ENCODE results near the gene LENG9. TPM values are rescaled to one million over a fixed set of nuclear protein-coding genes. Genes with fewer than 3 reads are reported as not detected.
"Not testable (repeated sequence)": the region's sequence is repeated elsewhere in the genome, so short reads cannot be mapped to it uniquely, and the experiment has no call there.

Gene LENG9
- 7.2 TPM for total RNA-seq
- long read RNA-seq = 0 reads

DNA sequence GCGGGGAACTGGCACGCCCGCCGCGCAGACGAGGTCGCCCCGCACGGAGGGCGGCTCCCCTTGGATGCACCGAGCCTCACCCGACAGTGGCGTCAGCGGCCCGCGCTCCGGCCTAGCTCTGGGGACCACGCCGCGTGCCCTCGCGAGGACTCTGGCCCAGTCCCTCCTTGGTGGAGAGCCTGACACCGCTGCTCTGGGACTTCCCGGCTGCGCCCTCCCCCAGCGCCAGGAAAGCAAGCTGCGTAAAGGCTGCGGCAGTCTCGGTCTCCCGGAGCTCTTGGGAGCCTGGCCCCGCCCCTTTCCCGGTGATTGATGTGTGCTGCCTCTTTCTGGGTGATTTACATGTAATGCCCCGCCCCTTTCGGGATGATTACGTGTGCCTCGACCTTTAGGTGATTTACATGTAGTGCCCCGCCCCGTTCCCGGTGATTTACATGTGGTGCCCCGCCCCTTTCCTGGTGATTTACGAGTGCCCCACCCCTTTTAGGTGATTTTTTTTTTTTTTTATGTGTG is at the start of gene LENG9:
Gene LENG9 (minus strand): TSS at position 248 of the 513 bp plus-strand sequence. CDS start 252 bp downstream, outside the sequence.
- Histone ChIP-seq H3K4me1 (peaks cover 18% of the 10 kb centered on the region), H3K4me3 (peak within 1 kb of the TSS; percentile 71), H3K27ac (peak within 1 kb of the TSS; percentile 98), H3K36me3 (peaks cover 34% of the 10 kb centered on the region), H3K27me3 (peaks cover under 1% of the 10 kb centered on the region), H3K9me3 (no peaks in the 10 kb centered on the region)
- peak; percentile 99 for DNase-seq
- TF ChIP-seq, protein P1, sequence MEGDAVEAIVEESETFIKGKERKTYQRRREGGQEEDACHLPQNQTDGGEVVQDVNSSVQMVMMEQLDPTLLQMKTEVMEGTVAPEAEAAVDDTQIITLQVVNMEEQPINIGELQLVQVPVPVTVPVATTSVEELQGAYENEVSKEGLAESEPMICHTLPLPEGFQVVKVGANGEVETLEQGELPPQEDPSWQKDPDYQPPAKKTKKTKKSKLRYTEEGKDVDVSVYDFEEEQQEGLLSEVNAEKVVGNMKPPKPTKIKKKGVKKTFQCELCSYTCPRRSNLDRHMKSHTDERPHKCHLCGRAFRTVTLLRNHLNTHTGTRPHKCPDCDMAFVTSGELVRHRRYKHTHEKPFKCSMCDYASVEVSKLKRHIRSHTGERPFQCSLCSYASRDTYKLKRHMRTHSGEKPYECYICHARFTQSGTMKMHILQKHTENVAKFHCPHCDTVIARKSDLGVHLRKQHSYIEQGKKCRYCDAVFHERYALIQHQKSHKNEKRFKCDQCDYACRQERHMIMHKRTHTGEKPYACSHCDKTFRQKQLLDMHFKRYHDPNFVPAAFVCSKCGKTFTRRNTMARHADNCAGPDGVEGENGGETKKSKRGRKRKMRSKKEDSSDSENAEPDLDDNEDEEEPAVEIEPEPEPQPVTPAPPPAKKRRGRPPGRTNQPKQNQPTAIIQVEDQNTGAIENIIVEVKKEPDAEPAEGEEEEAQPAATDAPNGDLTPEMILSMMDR (IDR thresholded peaks at IDR 0.05) = no peak
- ATAC-seq = peak; percentile 80
- intact Hi-C loops (cut with DNase I) = no loop called here

DNA sequence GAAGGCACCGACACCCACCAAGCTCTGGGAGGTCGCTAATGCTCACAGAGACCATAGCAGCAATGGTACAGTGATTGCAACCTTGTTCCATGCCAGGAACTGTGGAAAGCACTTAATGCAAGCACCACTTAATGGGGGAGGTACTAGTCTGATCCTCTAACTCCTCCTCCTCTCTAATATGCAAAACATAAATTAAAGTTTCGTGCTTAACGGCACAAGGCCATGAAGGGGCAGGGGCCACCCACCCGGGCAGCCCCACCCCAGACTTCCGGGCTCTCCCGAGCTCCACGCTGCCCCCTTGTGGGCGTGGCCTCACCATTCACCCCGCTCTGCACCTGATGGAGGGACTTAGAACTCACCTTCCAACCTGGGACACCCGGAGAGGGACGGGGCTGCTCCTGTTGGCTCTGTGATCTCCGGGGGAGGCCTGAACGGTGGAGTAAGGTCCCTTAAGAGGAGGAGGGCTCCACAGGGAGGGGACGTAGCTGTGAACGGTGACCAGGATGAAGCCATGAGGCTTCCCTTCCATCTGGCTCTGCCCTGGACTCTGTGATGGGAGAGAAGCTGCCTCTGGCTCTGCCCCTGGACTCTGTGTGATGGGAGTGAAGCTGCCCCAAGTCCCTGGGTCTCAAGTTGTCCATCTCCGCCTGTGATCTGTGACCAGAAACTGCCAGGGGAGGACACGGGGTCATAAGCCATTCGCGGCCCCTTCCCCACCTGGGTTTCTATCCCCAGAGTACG is 45.8 kb upstream of the LENG9 start:
- H3K9me3 ChIP-seq; DNase-seq; H3K36me3 ChIP-seq; H3K4me3 ChIP-seq; intact Hi-C loops (cut with DNase I); H3K27me3 ChIP-seq; H3K4me1 ChIP-seq; H3K27ac ChIP-seq: not testable (repeated sequence)
- ATAC-seq = peak; percentile 63

DNA sequence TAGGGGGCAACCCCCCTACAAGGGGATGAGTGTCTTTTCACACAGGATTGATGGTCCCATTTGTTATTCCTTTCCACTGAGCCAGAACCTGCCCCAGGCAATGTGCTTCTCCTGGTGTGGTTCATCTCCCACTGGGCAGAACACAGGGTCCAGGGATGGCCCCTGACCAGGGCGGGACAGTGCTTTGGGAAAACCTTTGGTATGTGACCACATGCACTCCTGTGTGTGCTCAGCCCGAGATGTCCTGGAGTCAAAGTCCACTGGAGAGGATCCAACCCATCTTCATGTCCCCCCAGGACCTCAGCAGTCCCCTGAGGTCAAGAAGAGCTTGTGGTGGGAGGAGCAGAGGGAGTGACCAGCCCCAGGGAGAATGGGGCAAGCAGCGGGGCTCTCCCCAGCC is 44.9 kb upstream of the LENG9 start:
- H3K4me3 ChIP-seq; DNase-seq; intact Hi-C loops (cut with DNase I); H3K36me3 ChIP-seq; H3K9me3 ChIP-seq; H3K27me3 ChIP-seq; H3K27ac ChIP-seq; H3K4me1 ChIP-seq: not testable (repeated sequence)
- ATAC-seq = peak; percentile 33

DNA sequence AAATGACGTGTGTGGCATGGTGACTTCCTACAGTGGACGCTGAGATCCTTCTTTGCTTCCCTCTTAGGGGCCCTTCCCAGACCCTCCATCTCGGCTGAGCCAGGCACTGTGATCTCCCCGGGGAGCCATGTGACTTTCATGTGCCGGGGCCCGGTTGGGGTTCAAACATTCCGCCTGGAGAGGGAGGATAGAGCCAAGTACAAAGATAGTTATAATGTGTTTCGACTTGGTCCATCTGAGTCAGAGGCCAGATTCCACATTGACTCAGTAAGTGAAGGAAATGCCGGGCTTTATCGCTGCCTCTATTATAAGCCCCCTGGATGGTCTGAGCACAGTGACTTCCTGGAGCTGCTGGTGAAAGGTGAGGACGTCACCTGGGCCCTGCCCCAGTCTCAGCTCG is 44.2 kb upstream of the LENG9 start:
- intact Hi-C loops (cut with DNase I) = no loop called here
- TF ChIP-seq, protein P1 (IDR thresholded peaks at IDR 0.05) = no peak
- Histone ChIP-seq H3K36me3 (no peaks in the 10 kb centered on the region), H3K27me3 (peaks cover 4% of the 10 kb centered on the region), H3K4me3 (no peak overlapping the region), H3K4me1 (no peaks in the 10 kb centered on the region), H3K9me3 (no peaks in the 10 kb centered on the region), H3K27ac (no peak overlapping the region)
- DNase-seq (no peak), ATAC-seq (no peak)

DNA sequence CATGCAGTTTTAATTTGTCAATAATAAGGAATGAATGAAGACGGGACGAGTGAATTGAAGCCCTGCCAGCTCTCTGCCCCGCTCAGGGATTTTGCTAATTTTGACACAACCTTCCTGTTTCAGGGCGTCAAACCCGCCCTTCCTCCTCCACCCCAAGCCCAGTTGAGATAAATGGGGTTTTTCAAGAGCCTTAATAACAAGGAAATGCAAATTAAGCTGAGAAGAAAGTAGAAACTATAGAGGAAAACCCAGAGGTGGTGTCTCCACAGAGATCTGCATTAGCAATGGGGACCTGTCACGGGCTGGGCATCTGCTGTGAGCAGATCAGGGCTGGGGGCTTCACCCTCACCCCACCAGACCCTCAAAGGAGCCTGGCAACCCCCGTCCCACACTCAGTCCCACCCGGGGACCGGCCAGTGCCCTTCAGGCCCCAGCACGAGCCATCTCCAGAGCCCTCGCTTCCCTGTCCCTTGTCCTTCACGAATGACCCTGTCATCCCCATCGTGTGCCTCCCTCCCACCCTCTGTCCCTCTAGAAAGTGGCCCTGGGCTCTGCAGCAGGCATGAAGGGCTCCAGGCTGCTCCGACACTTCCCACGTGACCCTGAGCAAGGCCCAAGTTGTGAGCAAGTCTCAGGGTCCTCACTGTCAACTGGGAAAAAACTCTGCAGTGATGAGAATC is 43.6 kb upstream of the LENG9 start:
- DNase-seq; H3K9me3 ChIP-seq; H3K27me3 ChIP-seq; H3K4me1 ChIP-seq; H3K4me3 ChIP-seq; intact Hi-C loops (cut with DNase I); H3K36me3 ChIP-seq; H3K27ac ChIP-seq: not testable (repeated sequence)
- peak; percentile 33 for ATAC-seq

DNA sequence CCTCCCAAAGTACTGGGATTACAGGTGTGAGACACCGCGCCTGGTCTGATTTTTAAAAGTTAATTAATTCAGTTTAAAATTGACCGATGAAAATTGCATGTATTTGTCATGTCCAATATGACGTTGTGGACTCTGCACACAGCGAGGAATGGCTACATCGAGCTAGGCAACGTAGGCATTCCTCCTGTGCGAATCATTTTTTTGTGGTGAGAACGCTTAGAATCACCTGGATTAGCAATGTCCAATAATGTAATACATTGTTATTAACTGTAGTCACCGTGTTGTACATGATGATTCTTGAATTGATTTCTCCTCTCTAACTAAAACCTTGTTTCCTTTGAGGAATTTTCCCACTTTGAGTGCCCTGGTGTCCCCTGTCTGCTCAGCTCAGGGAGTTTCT is 42.5 kb upstream of the LENG9 start:
- TF ChIP-seq, protein P1 (IDR thresholded peaks at IDR 0.05) = no peak
- H3K4me3 ChIP-seq = no peak overlapping the region
- intact Hi-C loops (cut with DNase I) = no loop called here
- peaks cover 9% of the 10 kb centered on the region for H3K27me3 ChIP-seq
- ATAC-seq (no peak), DNase-seq (no peak)
- H3K27ac ChIP-seq = no peak overlapping the region
- H3K36me3 ChIP-seq = no peaks in the 10 kb centered on the region
- H3K4me1 ChIP-seq = no peaks in the 10 kb centered on the region
- no peaks in the 10 kb centered on the region for H3K9me3 ChIP-seq

DNA sequence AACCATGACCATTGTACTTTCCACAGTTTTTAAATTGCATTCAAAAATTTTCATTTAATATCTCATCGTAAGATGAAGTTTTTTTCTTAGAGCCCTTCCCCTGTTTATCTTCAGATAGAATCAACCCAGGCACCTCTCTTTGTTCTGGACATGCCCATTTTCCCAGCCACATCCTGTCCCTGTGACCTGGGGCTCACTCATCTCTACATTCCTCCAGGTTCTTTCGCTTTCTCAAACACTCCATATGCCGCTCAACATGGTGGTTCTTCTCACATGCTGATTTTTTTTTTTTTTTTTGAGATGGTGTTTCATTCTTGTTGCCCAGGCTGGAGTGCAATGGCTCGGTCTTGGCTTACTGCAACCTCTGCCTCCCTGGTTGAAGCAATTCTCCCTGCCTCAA is 42.0 kb upstream of the LENG9 start:
- intact Hi-C loops (cut with DNase I); ATAC-seq: not testable (repeated sequence)

More for the DNA sequence above, 42.0 kb upstream of the LENG9 start:
- not testable (repeated sequence) for H3K4me1 ChIP-seq, H3K4me3 ChIP-seq, H3K27ac ChIP-seq, H3K27me3 ChIP-seq, H3K9me3 ChIP-seq, H3K36me3 ChIP-seq, DNase-seq

Measured in upper lobe of right lung (tissue), 1 donor.